Sigmoid colon (tissue), 7 donors: ENCODE measurements around the gene DGCR2. TPM values are rescaled to one million over a fixed set of nuclear protein-coding genes. Genes with fewer than 3 reads are reported as not detected.

Experiments used
- DNase-seq: peaks from one replicate; pipeline ENCODE4 v3.0.0-alpha.2; 2019
- H3K27ac ChIP-seq, 4 donors: fragments of 200-600 bp; sonication (generic); one replicate each; pipeline ENCODE4 v1.5.1; 2016 to 2019; ENCODE audit warnings: mild to moderate bottlenecking in 1 of 4
- H3K27me3 ChIP-seq, 3 donors: fragments of 200-600 bp; sonication (generic); one replicate each; pipeline ENCODE4 v1.5.1; 2019; ENCODE audit warnings: mild to moderate bottlenecking in 1 of 3
- H3K36me3 ChIP-seq, 4 donors: fragments of 200-600 bp; sonication (generic); one replicate each; pipeline ENCODE4 v1.5.1; 2016 to 2019
- H3K4me1 ChIP-seq, 4 donors: fragments of 200-600 bp; sonication (generic); one replicate each; pipeline ENCODE4 v1.5.1; 2017 to 2019
- H3K4me3 ChIP-seq, 4 donors: fragments of 200-600 bp; sonication (generic); one replicate each; pipeline ENCODE4 v1.5.1; 2017 to 2019; ENCODE audit warnings: mild to moderate bottlenecking in 2 of 4, moderate library complexity in 1 of 4
- H3K9me3 ChIP-seq, 4 donors: fragments of 200-600 bp in 3 of 4; sonication (generic) in 3 of 4; one replicate each; pipeline versions ENCODE4 v1.5.1 to v1.6.1; 2013 to 2019
- EP300 ChIP-seq, 4 donors: sonication (generic); formaldehyde crosslinking; IDR thresholded peaks; one replicate each; pipeline ENCODE4 v1.6.1; 2017; ENCODE audit warnings: antibody characterized with exemption in 4 of 4
- POLR2A ChIP-seq, 2 donors: fragments of 450-650 bp; IDR thresholded peaks; one replicate each; pipeline ENCODE4 v1.6.1; 2016; ENCODE audit warnings: antibody characterized with exemption in 2 of 2, mild to moderate bottlenecking in 2 of 2, moderate library complexity in 2 of 2
- POLR2AphosphoS5 ChIP-seq, 4 donors: sonication (generic); formaldehyde crosslinking; IDR thresholded peaks; one replicate each; pipeline ENCODE4 v1.6.1; 2017; ENCODE audit warnings: antibody characterized with exemption in 4 of 4
- WGBS, 2 donors: extraction: QIAGEN DNeasy Blood & Tissue Kit; methylation state at CpG; one replicate each; pipeline ENCODE4 v1.1.7; 2013; 5-methylcytosine and 5-hydroxymethylcytosine counted together
- intact Hi-C: fragments of 100-400 bp; cut with DNase I; formaldehyde crosslinking; loops from one replicate; pipeline ENCODE4 v1.15.1; 2023
- polyA plus RNA-seq, 3 donors: library from polyadenylated mRNA; stranded (reverse); fragments of 200-250 nt; gene quantifications; one replicate each; pipeline ENCODE4 v1.2.3, GENCODE V29; 2013
- total RNA-seq, 4 donors: library from RNA; depleted of rRNA; stranded (reverse); fragments of >200 nt; gene quantifications; one replicate each; pipeline ENCODE4 v1.1.0, GENCODE V29; 2016
- TF ChIP-seq, protein P1 (sequence below), 4 experiments: fragments of 450-650 bp in 3 of 4; fragments of 200-600 bp in 1 of 4; IDR thresholded peaks; one replicate each; pipeline ENCODE4 v1.5.1; 2016 to 2019; ENCODE audit warnings: antibody characterized with exemption in 4 of 4, mild to moderate bottlenecking in 3 of 4, moderate library complexity in 2 of 4
- donor health status: healthy with polysubstance abuse.
- donor health status: Bipolar disorder and iron deficiency.
- donor health status: healthy.

The DGCR2 gene
- total and polyA plus RNA-seq, 7 donors: 7.2 to 68.7 (median 31.5) TPM

DNA sequence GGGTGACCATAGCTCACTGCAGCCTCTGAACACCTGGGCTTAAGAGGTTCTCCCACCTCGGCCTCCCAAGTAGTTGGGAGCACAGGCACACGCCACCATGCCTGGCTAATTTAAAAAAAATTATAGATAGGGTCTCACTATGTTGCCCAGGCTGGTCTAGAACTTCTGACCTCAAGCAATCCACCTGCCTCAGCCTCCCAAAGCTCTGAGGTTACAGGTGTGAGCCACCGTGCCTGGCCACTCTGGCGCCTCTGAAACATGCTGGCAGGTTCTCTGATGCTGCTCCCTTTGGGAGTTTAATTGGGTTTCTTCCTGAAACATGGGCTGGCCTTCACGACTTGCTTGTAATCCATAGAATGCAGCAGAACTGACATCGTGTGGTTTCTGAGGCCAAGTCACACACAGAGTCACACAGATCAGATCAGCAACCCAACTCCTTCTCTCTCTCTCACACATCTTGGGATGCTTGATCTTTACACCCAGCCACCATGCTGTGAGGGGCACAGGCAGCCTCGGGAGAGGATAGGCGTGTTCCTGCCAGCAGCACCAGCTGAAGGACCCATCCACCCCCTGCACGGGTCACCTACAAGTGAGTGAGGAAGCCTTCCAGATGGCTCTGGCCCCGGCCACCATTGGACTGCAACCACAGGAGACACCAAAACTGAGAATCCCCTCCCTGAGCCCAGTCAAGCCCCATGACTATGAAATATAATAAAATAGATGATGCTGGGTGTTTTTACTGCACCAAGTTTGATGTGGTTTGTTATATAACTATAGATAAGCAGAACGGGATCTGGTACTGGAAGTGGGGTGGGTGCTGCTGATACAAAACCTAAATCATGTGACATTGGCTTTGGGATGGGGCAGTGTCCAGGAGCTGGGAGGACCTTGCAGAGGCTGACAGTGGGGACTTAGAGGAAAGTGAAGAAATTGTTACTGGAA, 31.0 kb upstream of the DGCR2 start:
- Histone ChIP-seq H3K36me3 (no peaks in the 10 kb centered on the region), H3K27me3 (peaks cover 25 to 69% (median 50%) of the 10 kb centered on the region in 3 donors), H3K4me3 (no peak overlapping the region), H3K27ac (no peak overlapping the region), H3K4me1 (peaks cover 0 to 14% (median 10%) of the 10 kb centered on the region in 4 donors), H3K9me3 (no peaks in the 10 kb centered on the region)
- WGBS, 2 donors: 53 to 63% methylated on average over 11 of the region's 11 CpGs
- no peak for TF ChIP-seq EP300 (IDR thresholded peaks at IDR 0.05)
- TF ChIP-seq POLR2A (IDR thresholded peaks at IDR 0.05): no peak
- no peak for TF ChIP-seq POLR2AphosphoS5 (IDR thresholded peaks at IDR 0.05)
- TF ChIP-seq, protein P1, sequence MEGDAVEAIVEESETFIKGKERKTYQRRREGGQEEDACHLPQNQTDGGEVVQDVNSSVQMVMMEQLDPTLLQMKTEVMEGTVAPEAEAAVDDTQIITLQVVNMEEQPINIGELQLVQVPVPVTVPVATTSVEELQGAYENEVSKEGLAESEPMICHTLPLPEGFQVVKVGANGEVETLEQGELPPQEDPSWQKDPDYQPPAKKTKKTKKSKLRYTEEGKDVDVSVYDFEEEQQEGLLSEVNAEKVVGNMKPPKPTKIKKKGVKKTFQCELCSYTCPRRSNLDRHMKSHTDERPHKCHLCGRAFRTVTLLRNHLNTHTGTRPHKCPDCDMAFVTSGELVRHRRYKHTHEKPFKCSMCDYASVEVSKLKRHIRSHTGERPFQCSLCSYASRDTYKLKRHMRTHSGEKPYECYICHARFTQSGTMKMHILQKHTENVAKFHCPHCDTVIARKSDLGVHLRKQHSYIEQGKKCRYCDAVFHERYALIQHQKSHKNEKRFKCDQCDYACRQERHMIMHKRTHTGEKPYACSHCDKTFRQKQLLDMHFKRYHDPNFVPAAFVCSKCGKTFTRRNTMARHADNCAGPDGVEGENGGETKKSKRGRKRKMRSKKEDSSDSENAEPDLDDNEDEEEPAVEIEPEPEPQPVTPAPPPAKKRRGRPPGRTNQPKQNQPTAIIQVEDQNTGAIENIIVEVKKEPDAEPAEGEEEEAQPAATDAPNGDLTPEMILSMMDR (IDR thresholded peaks at IDR 0.05): no peak
- DNase-seq: no peak
- intact Hi-C loops: no loop called here

DNA sequence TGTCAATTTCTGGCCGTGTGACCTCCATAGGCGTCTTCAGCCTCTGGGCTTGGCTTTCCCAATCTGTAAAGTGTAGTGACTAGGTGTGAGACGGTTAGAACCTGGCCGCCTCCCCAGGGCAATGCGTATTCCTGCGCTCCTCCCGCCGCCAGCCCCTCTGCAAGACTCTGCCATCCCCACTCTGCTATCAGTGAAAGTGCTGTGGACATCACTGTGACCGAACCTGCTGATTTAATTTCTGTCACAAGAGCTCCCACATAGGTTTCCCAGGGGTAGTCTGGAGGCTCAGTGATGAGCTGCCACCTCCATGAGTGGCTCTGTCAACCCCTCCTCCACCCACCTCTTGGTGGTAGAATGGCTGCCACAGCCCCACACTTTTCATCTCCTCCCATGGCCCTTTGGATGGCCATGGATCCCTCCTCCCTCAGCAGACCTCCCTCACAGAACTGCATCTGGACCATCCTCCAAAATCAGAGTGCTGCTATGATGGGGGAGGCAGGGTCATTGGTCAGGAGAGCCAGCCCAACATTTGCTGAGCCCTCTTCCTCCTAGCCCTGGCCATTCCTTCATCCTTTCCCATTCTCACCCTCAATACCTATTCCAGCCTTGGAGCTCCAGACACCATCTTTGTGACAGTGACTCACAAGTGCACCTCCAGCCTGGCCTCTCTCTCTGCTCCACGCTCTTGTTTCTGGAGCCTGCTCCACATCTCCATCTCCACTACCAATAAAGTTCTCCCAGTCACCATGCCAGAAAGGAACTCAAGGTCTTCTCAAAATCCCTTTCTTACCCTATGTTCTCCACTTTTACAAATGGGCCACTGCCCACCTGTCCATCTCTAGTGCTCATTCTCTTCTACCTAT, 29.3 kb upstream of the DGCR2 start:
- intact Hi-C loops: no loop called here
- no peak overlapping the region for H3K4me3 ChIP-seq
- no peaks in the 10 kb centered on the region for H3K36me3 ChIP-seq
- H3K27me3 ChIP-seq: peaks cover 25 to 75% (median 50%) of the 10 kb centered on the region in 3 donors
- no peaks in the 10 kb centered on the region for H3K9me3 ChIP-seq
- 54 to 55% methylated on average over 10 of the region's 10 CpGs for WGBS, 2 donors
- TF ChIP-seq POLR2AphosphoS5 (IDR thresholded peaks at IDR 0.05) (no peak), EP300 (IDR thresholded peaks at IDR 0.05) (no peak), POLR2A (IDR thresholded peaks at IDR 0.05) (no peak)
- TF ChIP-seq, protein P1 (IDR thresholded peaks at IDR 0.05): no peak
- no peak for DNase-seq
- H3K4me1 ChIP-seq: peaks cover 0 to 14% (median 10%) of the 10 kb centered on the region in 4 donors
- no peak overlapping the region for H3K27ac ChIP-seq

GRCh38 chr22:19150482-19151328, 28.5 kb upstream of the DGCR2 start:
- Histone ChIP-seq H3K27ac (no peak overlapping the region), H3K4me3 (no peak overlapping the region), H3K27me3 (peaks cover 25 to 75% (median 50%) of the 10 kb centered on the region in 3 donors), H3K9me3 (no peaks in the 10 kb centered on the region), H3K4me1 (peaks cover 0 to 14% (median 10%) of the 10 kb centered on the region in 4 donors), H3K36me3 (no peaks in the 10 kb centered on the region)
- intact Hi-C loops: no loop called here
- WGBS, 2 donors: 10 to 17% methylated on average over 68 of the region's 68 CpGs
- no peak for DNase-seq
- TF ChIP-seq POLR2AphosphoS5 (IDR thresholded peaks at IDR 0.05): no peak

GRCh38 chr22:19149991-19150390, 27.8 kb upstream of the DGCR2 start, which contains the start of gene GSC2:
Gene GSC2, minus strand, starts transcription at chr22:19150292. Its CDS starts 9 bp downstream, at chr22:19150283.
- no peaks in the 10 kb centered on the region for H3K9me3 ChIP-seq
- no peak for DNase-seq
- peaks cover 0 to 14% (median 10%) of the 10 kb centered on the region in 4 donors for H3K4me1 ChIP-seq
- intact Hi-C loops: loop anchor here (10.0 kb wide), 1 partner anchor 145 kb away; the partner anchor contains the start of gene CLTCL1
- no peak for TF ChIP-seq POLR2AphosphoS5 (IDR thresholded peaks at IDR 0.05)
- no peak for TF ChIP-seq POLR2A (IDR thresholded peaks at IDR 0.05)
- TF ChIP-seq, protein P1 (IDR thresholded peaks at IDR 0.05): no peak
- TF ChIP-seq EP300 (IDR thresholded peaks at IDR 0.05): no peak
- WGBS, 2 donors: 3 to 5% methylated on average over 59 of the region's 59 CpGs
- H3K4me3 ChIP-seq: peak within 1 kb of the TSS in 3 of 4 donors; percentile 5 to 30 (median 29)
- H3K27ac ChIP-seq: no peak within 1 kb of the TSS
- peaks cover 25 to 69% (median 50%) of the 10 kb centered on the region in 3 donors for H3K27me3 ChIP-seq
- no peaks in the 10 kb centered on the region for H3K36me3 ChIP-seq
